Upper lobe of right lung (tissue), 1 donor: ENCODE results near the gene SLC17A3. TPM values are rescaled to one million over a fixed set of nuclear protein-coding genes. Genes with fewer than 3 reads are reported as not detected.

Experiments used
- ATAC-seq: fragments of 200-7000 bp; cut with Tn5 transposase; one replicate; pipeline ENCODE4 v1.9.1; 2020; ENCODE audit warnings: mild to moderate bottlenecking, moderate library complexity
- DNase-seq: peaks from one replicate; pipeline ENCODE4 v3.0.0-alpha.2; 2020
- H3K27ac ChIP-seq: fragments of 200-600 bp; one replicate; pipeline ENCODE4 v1.8.0; 2022
- H3K27me3 ChIP-seq: fragments of 200-600 bp; one replicate; pipeline ENCODE4 v1.8.0; 2022; ENCODE audit warnings: mild to moderate bottlenecking
- H3K36me3 ChIP-seq: fragments of 200-600 bp; one replicate; pipeline ENCODE4 v1.8.0; 2022
- H3K4me1 ChIP-seq: fragments of 200-600 bp; one replicate; pipeline ENCODE4 v1.8.0; 2022
- H3K4me3 ChIP-seq: fragments of 200-600 bp; one replicate; pipeline ENCODE4 v1.8.0; 2022; ENCODE audit warnings: mild to moderate bottlenecking
- H3K9me3 ChIP-seq: fragments of 200-600 bp; one replicate; pipeline ENCODE4 v1.8.0; 2022
- intact Hi-C: fragments of 100-400 bp; cut with DNase I; formaldehyde crosslinking; loops from one replicate; pipeline ENCODE4 v1.11.0; 2022
- total RNA-seq: library from RNA; stranded (reverse); fragmentation: NEBNext Ultra II Directional; extraction: Animal tissue kit (Norgen Biotek cat#: 25700); gene quantifications from one replicate; pipeline ENCODE4 v1.2.1, GENCODE V29; 2021
- TF ChIP-seq, protein P1 (sequence below): fragments of 200-600 bp; IDR thresholded peaks from one replicate; pipeline ENCODE4 v1.8.0; 2022; ENCODE audit warnings: antibody characterized with exemption
- donor health status: DM: no; HTN: yes; CAD: no; lungs with severe emphysema.

Gene SLC17A3
- total RNA-seq, 1 donor from 2014 or later = not detected

DNA sequence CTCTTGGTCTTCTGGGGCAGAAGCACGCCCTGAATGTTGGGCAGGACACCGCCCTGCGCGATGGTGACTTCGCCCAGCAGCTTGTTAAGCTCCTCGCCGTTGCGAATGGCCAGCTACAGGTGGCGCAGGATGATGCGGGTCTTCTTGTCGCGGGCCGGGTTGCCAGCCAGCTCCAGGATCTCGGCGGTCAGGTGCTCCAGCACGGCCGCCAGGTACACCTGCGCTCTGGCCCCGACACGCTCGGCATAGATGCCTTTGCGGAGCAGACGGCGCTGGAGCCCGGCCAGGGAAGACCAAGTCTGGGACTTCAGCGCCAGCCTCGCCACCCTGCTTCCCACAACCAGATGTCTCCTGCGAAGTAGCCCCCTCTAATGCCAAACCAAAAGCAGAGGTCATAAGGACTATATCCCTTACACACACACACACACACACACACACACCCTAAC, 8.0 kb upstream of the SLC17A3 start:
- ATAC-seq (peak; percentile 92), DNase-seq (peak; percentile 78)
- Histone ChIP-seq H3K4me3 (peak overlapping the region; percentile 27), H3K27me3 (no peaks in the 10 kb centered on the region), H3K27ac (no peak overlapping the region), H3K36me3 (no peaks in the 10 kb centered on the region), H3K9me3 (no peaks in the 10 kb centered on the region), H3K4me1 (no peaks in the 10 kb centered on the region)
- intact Hi-C loops = no loop called here
- TF ChIP-seq, protein P1, sequence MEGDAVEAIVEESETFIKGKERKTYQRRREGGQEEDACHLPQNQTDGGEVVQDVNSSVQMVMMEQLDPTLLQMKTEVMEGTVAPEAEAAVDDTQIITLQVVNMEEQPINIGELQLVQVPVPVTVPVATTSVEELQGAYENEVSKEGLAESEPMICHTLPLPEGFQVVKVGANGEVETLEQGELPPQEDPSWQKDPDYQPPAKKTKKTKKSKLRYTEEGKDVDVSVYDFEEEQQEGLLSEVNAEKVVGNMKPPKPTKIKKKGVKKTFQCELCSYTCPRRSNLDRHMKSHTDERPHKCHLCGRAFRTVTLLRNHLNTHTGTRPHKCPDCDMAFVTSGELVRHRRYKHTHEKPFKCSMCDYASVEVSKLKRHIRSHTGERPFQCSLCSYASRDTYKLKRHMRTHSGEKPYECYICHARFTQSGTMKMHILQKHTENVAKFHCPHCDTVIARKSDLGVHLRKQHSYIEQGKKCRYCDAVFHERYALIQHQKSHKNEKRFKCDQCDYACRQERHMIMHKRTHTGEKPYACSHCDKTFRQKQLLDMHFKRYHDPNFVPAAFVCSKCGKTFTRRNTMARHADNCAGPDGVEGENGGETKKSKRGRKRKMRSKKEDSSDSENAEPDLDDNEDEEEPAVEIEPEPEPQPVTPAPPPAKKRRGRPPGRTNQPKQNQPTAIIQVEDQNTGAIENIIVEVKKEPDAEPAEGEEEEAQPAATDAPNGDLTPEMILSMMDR = peak; percentile 15

DNA sequence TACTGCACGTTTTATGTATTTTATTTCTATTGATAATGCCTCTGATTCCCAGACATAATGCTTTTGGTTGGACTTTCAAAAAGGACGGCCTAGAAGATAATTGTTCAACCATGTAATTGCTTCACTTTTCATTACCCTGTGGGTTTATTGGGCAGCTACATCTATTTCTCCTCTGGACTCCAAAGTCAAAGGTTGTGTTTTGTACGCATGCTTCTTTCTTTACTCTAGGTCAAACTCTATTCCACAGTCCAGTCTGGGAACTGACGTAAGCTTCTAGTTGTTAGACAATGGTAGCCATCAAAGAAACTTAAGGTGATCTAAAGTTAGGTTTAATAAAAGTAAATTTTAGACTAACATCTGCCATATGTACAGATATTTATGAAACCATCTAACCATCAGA, 6.6 kb upstream of the SLC17A3 start:
- Histone ChIP-seq H3K27ac (no peak overlapping the region), H3K36me3 (no peaks in the 10 kb centered on the region), H3K27me3 (no peaks in the 10 kb centered on the region), H3K4me1 (no peaks in the 10 kb centered on the region), H3K9me3 (no peaks in the 10 kb centered on the region), H3K4me3 (no peak overlapping the region)
- intact Hi-C loops = no loop called here
- TF ChIP-seq, protein P1 = no peak
- DNase-seq (no peak), ATAC-seq (no peak)

DNA sequence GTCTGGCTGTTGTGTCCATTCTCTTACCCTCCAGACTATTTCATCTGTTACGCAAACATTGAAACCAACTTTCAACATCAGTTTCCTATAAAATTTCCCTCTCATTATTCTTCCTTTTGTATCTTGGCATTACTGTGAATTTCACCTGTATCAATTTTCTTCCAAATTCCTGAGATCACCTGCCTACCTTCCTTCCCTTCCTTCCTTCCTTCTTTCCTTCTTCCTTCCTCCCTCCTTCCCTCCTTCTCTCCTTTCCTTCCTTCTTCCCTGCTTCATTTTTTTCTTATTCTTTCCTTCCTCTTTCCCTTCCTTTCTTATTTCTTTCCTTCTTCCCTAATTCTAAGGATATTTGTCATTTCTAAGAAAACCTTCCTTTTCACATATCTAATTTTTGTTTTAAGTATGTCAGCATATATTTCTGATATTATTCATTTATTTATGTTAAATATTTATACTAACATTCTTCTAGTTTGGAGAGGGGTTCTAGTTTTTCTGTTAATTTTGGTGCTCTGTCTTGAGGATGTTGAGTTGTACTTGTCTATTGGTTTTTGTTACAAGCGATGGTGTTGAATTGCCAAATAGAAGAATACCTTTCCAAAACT, 4.8 kb upstream of the SLC17A3 start:
- Histone ChIP-seq H3K36me3 (no peaks in the 10 kb centered on the region), H3K4me1 (no peaks in the 10 kb centered on the region), H3K27me3 (no peaks in the 10 kb centered on the region), H3K4me3 (no peak overlapping the region), H3K27ac (no peak overlapping the region), H3K9me3 (no peaks in the 10 kb centered on the region)
- ATAC-seq = no peak
- TF ChIP-seq, protein P1 = no peak
- intact Hi-C loops = no loop called here
- no peak for DNase-seq

DNA sequence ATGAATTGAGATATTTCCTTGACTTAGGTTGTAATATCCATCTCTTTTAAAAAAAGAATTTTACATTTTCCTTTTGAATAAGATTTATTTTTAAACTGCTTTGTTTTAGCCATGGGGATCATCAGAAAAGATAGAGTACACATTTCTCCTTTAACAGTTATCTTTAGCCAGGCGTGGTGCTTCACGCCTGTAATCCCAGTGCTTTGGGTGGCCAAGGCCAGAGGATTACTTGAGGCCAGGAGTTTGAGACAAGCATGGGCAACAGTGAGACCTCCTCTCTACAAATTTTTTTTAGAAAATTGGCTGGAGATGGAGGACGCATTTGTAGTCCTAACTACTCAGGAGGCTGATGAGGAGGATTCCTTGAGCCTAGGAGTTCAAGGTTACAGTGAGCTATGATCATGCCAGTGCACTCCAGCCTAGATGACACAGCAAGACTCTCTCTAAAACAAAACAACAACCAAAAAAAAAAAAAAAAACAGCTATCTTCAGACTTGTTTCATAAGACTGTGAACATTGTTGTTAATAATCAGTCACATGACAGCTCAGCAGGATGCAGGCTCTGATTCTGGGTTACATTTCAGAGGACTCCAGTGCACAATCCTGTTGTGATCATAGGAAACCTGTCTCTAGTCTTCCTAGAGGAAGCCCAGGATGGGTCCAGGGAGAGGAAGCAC, 2.0 kb upstream of the SLC17A3 start:
- no peak for ATAC-seq
- H3K36me3 ChIP-seq = no peaks in the 10 kb centered on the region
- no peaks in the 10 kb centered on the region for H3K4me1 ChIP-seq
- intact Hi-C loops = no loop called here
- no peak for DNase-seq
- H3K9me3 ChIP-seq = no peaks in the 10 kb centered on the region
- H3K27me3 ChIP-seq = no peaks in the 10 kb centered on the region
- TF ChIP-seq, protein P1 = no peak
- no peak overlapping the region for H3K4me3 ChIP-seq
- H3K27ac ChIP-seq = no peak overlapping the region

DNA sequence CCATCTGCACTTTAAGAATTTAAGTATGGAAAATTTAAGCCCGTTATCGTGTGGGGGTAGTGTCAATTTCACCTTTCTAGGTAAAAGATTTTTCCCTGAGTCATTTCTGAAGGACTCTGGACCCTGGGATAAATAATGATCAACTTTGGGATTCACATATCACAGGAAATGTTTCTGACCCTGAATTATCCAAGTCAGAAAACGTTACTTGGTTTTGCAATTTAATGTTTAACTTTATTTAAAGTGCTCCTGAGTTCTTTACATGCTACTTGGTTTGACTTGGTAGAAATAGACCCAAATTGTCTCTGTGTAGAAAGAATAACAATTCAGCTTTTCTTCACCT, 1.5 kb upstream of the SLC17A3 start:
- intact Hi-C loops = no loop called here
- DNase-seq = no peak
- TF ChIP-seq, protein P1 = no peak
- no peaks in the 10 kb centered on the region for H3K9me3 ChIP-seq
- no peak for ATAC-seq
- no peaks in the 10 kb centered on the region for H3K27me3 ChIP-seq
- H3K36me3 ChIP-seq = no peaks in the 10 kb centered on the region
- H3K4me1 ChIP-seq = no peaks in the 10 kb centered on the region
- H3K4me3 ChIP-seq = no peak overlapping the region
- no peak overlapping the region for H3K27ac ChIP-seq
